Measurements from ENCODE around the gene FUZ.

The FUZ gene

DNA sequence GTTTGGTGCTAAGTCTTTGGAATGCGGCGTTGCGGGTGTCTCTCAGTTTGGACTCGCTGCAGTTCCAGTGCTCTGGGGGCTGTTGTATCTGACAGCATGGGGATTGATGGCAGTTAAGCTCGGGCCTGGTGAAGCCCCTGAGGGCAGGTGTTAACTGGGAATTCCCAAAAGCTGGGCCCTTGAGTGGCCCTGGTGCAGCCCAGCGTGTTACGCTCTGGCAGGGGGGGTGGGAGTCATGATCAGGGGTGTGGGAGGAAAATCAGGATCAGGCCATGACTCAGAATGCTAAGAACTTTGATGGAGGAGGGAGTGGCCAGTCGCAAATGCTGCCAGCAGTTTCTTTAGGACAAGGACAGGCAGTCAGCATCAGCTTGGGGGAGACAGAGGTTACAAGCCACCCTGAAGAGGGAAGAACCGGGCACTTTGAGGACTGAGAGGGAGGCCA, 26.7 kb downstream of the FUZ start:
- H3K27ac ChIP-seq: no peak overlapping the region
- TF ChIP-seq, protein P1, sequence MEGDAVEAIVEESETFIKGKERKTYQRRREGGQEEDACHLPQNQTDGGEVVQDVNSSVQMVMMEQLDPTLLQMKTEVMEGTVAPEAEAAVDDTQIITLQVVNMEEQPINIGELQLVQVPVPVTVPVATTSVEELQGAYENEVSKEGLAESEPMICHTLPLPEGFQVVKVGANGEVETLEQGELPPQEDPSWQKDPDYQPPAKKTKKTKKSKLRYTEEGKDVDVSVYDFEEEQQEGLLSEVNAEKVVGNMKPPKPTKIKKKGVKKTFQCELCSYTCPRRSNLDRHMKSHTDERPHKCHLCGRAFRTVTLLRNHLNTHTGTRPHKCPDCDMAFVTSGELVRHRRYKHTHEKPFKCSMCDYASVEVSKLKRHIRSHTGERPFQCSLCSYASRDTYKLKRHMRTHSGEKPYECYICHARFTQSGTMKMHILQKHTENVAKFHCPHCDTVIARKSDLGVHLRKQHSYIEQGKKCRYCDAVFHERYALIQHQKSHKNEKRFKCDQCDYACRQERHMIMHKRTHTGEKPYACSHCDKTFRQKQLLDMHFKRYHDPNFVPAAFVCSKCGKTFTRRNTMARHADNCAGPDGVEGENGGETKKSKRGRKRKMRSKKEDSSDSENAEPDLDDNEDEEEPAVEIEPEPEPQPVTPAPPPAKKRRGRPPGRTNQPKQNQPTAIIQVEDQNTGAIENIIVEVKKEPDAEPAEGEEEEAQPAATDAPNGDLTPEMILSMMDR (conservative IDR thresholded peaks at IDR 0.05): no peak
- no peak for TF ChIP-seq ZFX (IDR thresholded peaks at IDR 0.05)

DNA sequence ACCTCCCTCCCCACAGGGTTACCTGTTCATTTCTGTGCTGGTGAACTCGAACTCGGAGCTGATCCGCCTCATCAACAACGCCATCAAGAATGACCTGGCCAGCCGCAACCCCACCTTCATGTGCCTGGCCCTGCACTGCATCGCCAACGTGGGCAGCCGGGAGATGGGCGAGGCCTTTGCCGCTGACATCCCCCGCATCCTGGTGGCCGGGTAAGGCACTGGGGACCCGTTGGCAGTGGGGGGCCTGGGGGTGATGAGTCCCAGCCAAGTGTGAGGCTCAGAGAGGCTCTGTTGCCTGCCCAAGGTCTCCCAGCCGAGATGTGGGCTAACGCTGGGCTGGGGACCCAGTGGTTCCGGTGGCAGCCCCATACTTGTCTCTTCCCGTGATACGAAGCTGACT, 30.6 kb downstream of the FUZ start:
- TF ChIP-seq, protein P1 (conservative IDR thresholded peaks at IDR 0.05): no peak
- no peak for TF ChIP-seq ZFX (IDR thresholded peaks at IDR 0.05)
- no peak overlapping the region for H3K27ac ChIP-seq

DNA sequence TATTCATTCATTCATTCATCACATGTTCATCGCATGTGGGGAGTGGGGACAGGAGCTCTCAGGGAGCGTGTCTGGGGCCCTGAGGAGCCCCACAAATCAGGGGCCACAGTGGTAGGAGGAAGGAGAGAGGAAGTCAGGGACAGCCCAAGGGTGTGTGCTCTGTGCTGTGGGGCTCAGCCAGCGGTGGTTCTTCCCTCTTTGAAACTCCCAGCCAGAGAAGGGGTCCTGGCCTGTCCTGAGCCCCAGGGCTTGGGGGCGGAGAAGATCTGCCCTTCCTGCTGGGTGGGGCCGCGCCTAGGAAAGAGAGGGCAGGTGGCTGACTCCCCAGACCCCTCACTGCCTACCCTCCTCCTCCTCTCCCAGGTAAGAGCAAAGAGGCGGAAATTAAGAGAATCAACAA, 31.7 kb downstream of the FUZ start:
- no peak for TF ChIP-seq ZFX (IDR thresholded peaks at IDR 0.05)
- H3K27ac ChIP-seq: no peak overlapping the region

DNA sequence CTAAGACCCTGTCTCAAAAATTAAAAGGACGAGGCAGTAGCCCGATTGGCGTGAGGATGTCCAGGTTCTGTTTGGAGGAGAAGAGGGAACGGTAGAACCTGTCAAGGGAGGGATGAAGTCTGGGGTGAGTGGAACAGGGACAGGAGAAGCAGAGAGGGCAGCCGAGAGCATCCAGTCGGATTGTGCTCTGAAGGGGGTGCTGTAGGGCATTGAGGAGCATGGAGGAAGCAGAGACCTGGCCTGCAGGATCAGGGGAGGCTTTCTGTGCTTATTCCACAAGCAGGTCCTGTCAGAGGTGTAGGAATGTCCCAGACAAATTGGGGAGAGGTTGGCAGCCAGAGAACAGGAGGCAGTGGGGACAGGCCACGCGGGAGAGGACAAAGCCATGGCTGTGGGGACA, 32.2 kb downstream of the FUZ start:
- no peak overlapping the region for H3K27ac ChIP-seq
- TF ChIP-seq ZFX (IDR thresholded peaks at IDR 0.05): no peak
- TF ChIP-seq, protein P1 (conservative IDR thresholded peaks at IDR 0.05): no peak

DNA sequence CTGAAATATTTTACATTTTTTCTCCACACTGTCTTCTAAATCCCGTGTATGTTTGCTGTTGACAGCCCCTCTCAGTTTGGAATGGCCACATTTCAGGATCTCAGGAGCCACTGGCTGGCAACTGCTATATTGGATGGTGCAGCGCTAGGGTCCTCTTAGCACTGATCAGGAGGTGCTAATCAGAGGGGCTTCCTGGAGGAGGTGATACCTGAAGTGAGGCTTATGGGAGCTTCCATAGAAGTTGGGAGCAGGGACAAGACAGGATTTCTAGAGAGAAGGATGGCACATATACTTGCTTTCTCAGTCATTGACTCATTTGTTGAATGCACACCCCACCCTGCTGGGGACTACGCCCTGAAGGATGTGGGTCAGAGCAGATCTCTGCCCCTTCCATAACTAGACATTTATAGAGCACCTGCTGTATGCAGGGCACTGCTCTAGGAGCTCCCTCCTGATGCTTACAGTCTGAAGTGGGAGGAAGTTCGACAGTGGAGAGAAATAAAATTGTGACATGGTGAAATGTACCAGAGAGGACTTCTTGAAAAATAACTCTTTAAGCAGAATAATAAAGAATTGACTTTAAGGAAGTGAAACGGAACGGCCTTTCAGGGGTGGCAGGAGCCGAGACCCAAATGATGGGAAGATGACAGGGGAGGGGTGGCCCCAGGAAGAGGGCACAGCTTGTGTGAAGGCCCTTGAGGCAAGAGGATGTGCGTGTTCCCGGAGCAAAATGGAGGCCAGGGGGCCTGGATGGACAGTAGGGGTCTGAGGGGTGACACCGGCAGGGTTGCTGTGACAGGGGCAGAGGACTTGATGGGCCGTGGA, 33.1 kb downstream of the FUZ start:
- TF ChIP-seq, protein P1 (conservative IDR thresholded peaks at IDR 0.05): no peak
- no peak for TF ChIP-seq ZFX (IDR thresholded peaks at IDR 0.05)
- no peak overlapping the region for H3K27ac ChIP-seq

DNA sequence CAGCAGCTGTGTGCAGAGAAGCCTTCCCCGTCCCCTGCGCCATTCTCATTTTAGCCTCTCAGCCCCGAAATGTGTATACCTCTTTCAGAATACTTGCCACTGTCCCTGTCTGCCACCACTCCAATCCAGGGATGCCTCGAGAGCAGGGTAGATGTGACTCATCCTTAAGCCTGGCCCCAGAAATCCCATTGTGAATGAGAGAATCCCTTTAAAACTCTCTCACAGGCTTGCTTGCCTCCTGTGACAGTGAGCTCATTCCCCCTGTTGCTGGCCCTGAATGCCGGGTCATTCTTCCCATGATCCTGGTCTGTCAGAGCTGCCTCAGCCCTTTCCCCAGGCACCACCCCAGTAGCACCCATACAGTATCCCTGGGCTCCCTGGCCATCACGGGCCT, 36.7 kb downstream of the FUZ start:
- no peak overlapping the region for H3K27ac ChIP-seq
- no peak for TF ChIP-seq ZFX (IDR thresholded peaks at IDR 0.05)
- TF ChIP-seq, protein P1 (conservative IDR thresholded peaks at IDR 0.05): no peak

DNA sequence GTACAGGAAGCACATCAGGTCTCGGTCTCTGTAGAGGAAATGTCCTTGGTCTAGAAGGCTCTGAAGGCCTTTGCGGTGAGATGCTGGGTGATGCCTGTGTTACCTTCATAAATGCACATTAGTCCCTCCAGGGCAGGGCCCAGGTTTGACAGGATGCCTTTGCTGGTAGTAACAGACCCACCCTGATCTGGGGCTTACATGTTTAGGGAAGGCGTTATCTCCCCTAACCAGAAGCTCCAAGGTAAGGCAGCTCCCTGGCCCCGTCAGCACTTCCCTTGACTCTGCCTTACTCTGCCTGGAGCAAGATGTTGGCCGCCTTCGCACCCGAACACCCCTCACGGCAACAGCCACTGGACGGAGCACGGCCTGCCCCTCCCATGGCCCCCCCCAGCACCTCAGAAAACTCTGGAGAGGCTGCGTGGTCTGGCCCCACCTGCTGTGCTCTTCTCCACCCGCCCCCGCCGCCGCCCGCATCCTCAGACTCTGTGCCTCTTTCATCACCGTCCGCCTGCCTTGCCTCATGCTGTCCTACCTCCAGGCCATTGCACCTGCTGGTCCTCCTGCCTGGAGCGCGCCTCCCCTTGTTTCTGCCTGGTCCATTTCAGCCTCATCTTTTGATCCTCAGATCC, 37.2 kb downstream of the FUZ start:
- TF ChIP-seq ZFX (IDR thresholded peaks at IDR 0.05): no peak
- TF ChIP-seq, protein P1 (conservative IDR thresholded peaks at IDR 0.05): no peak
- no peak overlapping the region for H3K27ac ChIP-seq

All from C4-2B (cell line).